Smooth muscle cell of the umbilical artery (primary cell): ENCODE measurements around the gene TEAD2. TPM values are rescaled to one million over a fixed set of nuclear protein-coding genes. Genes with fewer than 3 reads are reported as not detected.

ENCODE experiments used
- total RNA-seq: library from RNA; depleted of rRNA; stranded (reverse); fragments of >200 nt; gene quantifications from 2 replicates; pipeline ENCODE4 v1.2.3, GENCODE V29; 2014

TEAD2 gene
- 20.8 and 22.2 TPM in 2 replicates for total RNA-seq

DNA sequence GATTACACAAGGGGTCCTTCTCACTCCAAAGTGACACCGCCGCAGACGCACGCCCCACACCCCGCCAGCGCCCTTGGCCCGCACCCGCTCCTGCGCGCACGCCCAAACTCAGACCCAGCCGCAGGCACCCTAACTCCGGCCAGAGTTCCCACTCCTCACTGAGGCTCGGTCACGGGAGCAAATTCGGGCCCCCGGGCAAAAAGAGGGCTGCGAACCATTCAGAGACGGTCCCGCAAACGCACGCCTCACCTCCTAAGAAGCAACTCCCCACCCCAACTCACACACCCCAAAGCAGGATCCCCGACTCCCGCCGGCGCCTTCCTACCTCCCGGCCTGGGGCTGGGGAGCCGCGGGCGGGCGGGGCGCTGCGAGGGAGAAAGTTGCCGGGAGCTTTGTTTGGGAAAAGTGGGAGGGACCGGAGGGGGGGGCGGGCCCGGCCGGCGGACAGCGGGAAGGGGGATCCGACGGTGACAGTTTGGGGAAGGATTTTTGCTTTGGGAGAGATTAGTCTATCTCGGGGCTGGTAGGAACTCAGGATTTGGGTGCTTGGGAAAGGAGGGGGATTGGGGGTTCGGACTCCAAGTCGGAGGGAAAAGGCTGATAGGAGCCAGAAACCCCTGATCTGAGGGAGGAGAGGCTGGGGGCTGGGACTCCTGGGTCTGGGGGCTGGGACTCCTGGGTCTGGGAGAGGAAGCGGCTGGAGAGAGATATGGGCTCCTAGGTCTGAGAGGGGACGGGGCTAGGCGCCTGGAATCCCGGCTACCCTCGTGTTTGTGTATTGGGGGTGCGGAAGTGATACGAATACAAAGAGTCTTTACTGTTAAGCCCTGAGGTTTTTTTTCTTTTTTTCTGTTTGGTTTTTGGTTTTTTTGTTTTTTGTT, at the start of gene TEAD2:
TEAD2 (minus strand) TSS at position 369 of the 881 bp plus-strand sequence. CDS start 2,341 bp downstream, outside the sequence.

GRCh38 chr19:49387936-49388372, 25.7 kb upstream of the TEAD2 start, which contains the start of gene KASH5:
TSS of gene KASH5 (plus strand) at chr19:49388249. CDS start at chr19:49390884, 2,635 bp downstream.

GRCh38 chr19:49363268-49364082, 1.3 kb upstream of the TEAD2 start, which contains the start of gene DKKL1:
TSS of gene DKKL1 (plus strand) at chr19:49363877. CDS start at chr19:49363999, 122 bp downstream.

GRCh38 chr19:49335071-49335783, 27.0 kb downstream of the TEAD2 start, which contains the start of gene CD37:
TSS of gene CD37 (plus strand) at chr19:49335406. CDS start at chr19:49335541, 135 bp downstream.

DNA sequence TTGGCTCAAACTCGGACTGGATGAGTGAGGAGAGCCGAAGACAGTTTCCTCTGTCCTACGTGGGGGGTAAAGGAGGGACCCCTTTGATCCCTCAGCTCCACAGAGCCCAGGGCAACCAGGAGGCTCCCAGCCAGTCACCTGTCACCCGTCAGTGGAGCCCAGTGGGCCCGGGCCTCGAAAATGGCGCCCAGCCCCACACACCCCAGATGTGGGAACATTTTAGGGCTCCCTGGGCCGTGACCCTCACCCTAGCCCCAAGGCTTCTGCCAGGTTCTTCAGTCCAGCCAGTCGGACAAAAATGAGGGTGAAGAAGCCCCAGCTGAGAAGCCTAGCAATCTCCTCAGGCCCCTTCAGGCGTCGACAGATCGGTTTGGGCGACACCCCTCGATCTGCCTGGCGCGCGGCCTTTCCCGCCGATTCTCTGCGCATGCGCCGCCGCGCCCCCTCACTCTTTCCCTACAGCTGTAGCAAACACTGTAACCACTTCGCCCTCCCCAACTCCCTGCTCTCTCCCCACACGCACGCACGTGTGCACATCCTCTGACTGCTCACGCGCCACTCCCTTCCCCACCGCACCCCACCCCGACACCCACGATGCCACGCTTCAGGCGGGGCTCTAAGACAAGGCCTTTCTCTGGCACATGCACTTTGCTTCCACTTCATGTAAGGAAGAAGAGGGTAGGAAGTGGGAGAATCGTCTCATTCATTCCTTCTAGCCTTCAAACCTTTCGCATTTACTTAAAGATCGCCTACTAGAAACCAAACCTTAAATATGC, 37.2 kb downstream of the TEAD2 start, which contains the start of gene SLC6A16:
SLC6A16 (minus strand) TSS at position 391 of the 776 bp plus-strand sequence. CDS start 13,844 bp downstream, outside the sequence.

Other genes with a start within 250 kb of the TEAD2 start
- 6.3 and 13.7 TPM in 2 replicates for gene LIN7B, start 248.0 kb downstream of the TEAD2 start, total RNA-seq
- gene C19orf73, start 243.3 kb downstream of the TEAD2 start, total RNA-seq: 0.89 and 0.97 TPM in 2 replicates
- gene PPFIA3, start 242.9 kb downstream of the TEAD2 start, total RNA-seq: 3.3 and 8.0 TPM in 2 replicates
- 0.14 TPM in 1 of 2 replicates, not detected in the other for gene HRC, start 207.0 kb downstream of the TEAD2 start, total RNA-seq
- 13.4 and 23.1 TPM in 2 replicates for gene TRPM4, start 204.6 kb downstream of the TEAD2 start, total RNA-seq
- gene SLC6A16, start 37.2 kb downstream of the TEAD2 start, total RNA-seq: under 0.01 and 0.14 TPM in 2 replicates
- gene CD37, start 27.0 kb downstream of the TEAD2 start, total RNA-seq: under 0.01 TPM in 1 of 2 replicates, not detected in the other
- 0.59 TPM in 1 of 2 replicates, not detected in the other for gene DKKL1, start 1.5 kb upstream of the TEAD2 start, total RNA-seq
- not detected in 2 replicates for gene KASH5, start 25.8 kb upstream of the TEAD2 start, total RNA-seq
- not detected in 2 replicates for gene PTH2, start 61.0 kb upstream of the TEAD2 start, total RNA-seq
- gene GFY, start 63.0 kb upstream of the TEAD2 start, total RNA-seq: not detected in 2 replicates
- not detected in 2 replicates for gene SLC17A7, start 79.1 kb upstream of the TEAD2 start, total RNA-seq
- gene PIH1D1, start 89.4 kb upstream of the TEAD2 start, total RNA-seq: 73.1 and 108 TPM in 2 replicates
- gene ALDH16A1, start 90.8 kb upstream of the TEAD2 start, total RNA-seq: 11.9 and 13.5 TPM in 2 replicates
- gene FLT3LG, start 111.8 kb upstream of the TEAD2 start, total RNA-seq: 1.2 and 2.1 TPM in 2 replicates
- 1,158 and 2,408 TPM in 2 replicates for gene RPL13A, start 125.2 kb upstream of the TEAD2 start, total RNA-seq
- gene RPS11, start 134.0 kb upstream of the TEAD2 start, total RNA-seq: 1,449 and 3,403 TPM in 2 replicates
- 33.5 and 71.9 TPM in 2 replicates for gene FCGRT, start 150.2 kb upstream of the TEAD2 start, total RNA-seq
- gene RCN3, start 165.6 kb upstream of the TEAD2 start, total RNA-seq: 388 and 521 TPM in 2 replicates
- 28.3 and 49.6 TPM in 2 replicates for gene NOSIP, start 218.1 kb upstream of the TEAD2 start, total RNA-seq
- 0.23 and 0.89 TPM in 2 replicates for gene PRRG2, start 218.9 kb upstream of the TEAD2 start, total RNA-seq
- 2.7 and 5.2 TPM in 2 replicates for gene PRR12, start 228.8 kb upstream of the TEAD2 start, total RNA-seq